Gastroesophageal sphincter (tissue), 3 donors: ENCODE data around the gene GPR52.

Source experiments
- POLR2A ChIP-seq, 2 donors: fragments of 450-650 bp; IDR thresholded peaks; one replicate each; pipeline ENCODE4 v1.6.1; 2017; ENCODE audit warnings: antibody characterized with exemption in 2 of 2, mild to moderate bottlenecking in 2 of 2, moderate library complexity in 1 of 2
- TF ChIP-seq, protein P1 (sequence below), 4 experiments: fragments of 200-600 bp in 2 of 4; fragments of 450-650 bp in 2 of 4; sonication (generic) in 1 of 4; IDR thresholded peaks; one replicate each; pipeline ENCODE4 v1.5.1; 2017 to 2019; ENCODE audit warnings: antibody characterized with exemption in 4 of 4, mild to moderate bottlenecking in 2 of 4, moderate library complexity in 2 of 4

DNA sequence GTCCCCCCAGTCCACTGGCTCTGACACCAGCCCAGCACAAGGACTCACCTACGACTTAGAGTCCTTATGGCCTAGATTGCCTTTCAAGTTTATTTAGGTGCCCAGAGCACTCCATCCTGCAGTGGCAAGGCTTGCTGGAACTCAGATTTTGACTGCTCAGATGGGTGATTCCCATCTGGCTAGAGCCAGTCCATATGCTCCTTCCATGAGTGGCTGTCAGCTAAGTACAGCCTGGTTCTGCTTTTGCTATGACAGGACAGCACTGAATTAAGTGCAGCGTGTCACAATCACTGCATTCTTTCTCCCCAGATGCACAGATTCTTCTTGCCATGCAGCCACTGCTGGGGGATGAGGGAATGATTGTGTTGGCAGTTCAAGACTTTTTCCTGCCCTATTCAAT is 43.8 kb downstream of the GPR52 start:
- TF ChIP-seq, protein P1, sequence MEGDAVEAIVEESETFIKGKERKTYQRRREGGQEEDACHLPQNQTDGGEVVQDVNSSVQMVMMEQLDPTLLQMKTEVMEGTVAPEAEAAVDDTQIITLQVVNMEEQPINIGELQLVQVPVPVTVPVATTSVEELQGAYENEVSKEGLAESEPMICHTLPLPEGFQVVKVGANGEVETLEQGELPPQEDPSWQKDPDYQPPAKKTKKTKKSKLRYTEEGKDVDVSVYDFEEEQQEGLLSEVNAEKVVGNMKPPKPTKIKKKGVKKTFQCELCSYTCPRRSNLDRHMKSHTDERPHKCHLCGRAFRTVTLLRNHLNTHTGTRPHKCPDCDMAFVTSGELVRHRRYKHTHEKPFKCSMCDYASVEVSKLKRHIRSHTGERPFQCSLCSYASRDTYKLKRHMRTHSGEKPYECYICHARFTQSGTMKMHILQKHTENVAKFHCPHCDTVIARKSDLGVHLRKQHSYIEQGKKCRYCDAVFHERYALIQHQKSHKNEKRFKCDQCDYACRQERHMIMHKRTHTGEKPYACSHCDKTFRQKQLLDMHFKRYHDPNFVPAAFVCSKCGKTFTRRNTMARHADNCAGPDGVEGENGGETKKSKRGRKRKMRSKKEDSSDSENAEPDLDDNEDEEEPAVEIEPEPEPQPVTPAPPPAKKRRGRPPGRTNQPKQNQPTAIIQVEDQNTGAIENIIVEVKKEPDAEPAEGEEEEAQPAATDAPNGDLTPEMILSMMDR (IDR thresholded peaks at IDR 0.05): no peak
- no peak for TF ChIP-seq POLR2A (IDR thresholded peaks at IDR 0.05)
